Neural cell (in vitro differentiated cells): ENCODE results near the gene SLC9A3. TPM values are rescaled to one million over a fixed set of nuclear protein-coding genes. Genes with fewer than 3 reads are reported as not detected.

Source experiments
- H2AFZ ChIP-seq: fragments of 200-600, 300-800 bp; sonication (generic), shearing (Covaris generic); 2 replicates; pipeline ENCODE4 v1.6.0; 2014; ENCODE audit warnings: low read depth, mild to moderate bottlenecking, antibody characterized with exemption, low read length, moderate library complexity
- H3F3A ChIP-seq: fragments of 200-600 bp; shearing (Covaris generic); 2 replicates; pipeline ENCODE4 v1.6.1; 2016; ENCODE audit warnings: mild to moderate bottlenecking, moderate library complexity, mixed read lengths, antibody characterized with exemption, low read length; ENCODE audit not compliant: insufficient read depth, poor library complexity, severe bottlenecking
- H3K27ac ChIP-seq: fragments of 200-600, 300-800 bp; sonication (generic), shearing (Covaris generic); 2 replicates; pipeline ENCODE4 v1.5.1; 2014; ENCODE audit warnings: mild to moderate bottlenecking, low read length, moderate library complexity
- H3K27me3 ChIP-seq: fragments of 300-800, 200-600 bp; sonication (generic), shearing (Covaris generic); 2 replicates; pipeline ENCODE4 v1.6.0; 2014; ENCODE audit warnings: mild to moderate bottlenecking, low read depth, low read length, moderate library complexity; ENCODE audit not compliant: insufficient read depth
- H3K36me3 ChIP-seq: fragments of 300-800, 200-600 bp; sonication (generic), shearing (Covaris generic); 2 replicates; pipeline ENCODE4 v1.5.1; 2014; ENCODE audit warnings: mild to moderate bottlenecking, antibody characterized with exemption, low read length, moderate library complexity; ENCODE audit not compliant: insufficient read depth
- H3K4me2 ChIP-seq: fragments of 300-800, 200-600 bp; sonication (generic), shearing (Covaris generic); 2 replicates; pipeline ENCODE4 v1.6.0; 2014; ENCODE audit warnings: mild to moderate bottlenecking, low read length
- H3K4me3 ChIP-seq: fragments of 300-800, 200-600 bp; sonication (generic), shearing (Covaris generic); 2 replicates; pipeline ENCODE4 v1.5.1; 2014; ENCODE audit warnings: mild to moderate bottlenecking, low read length, moderate library complexity
- H3K79me2 ChIP-seq: fragments of 200-600 bp; shearing (Covaris generic); replicated peaks from 2 replicates; pipeline ENCODE4 v1.6.0; 2014; ENCODE audit warnings: mild to moderate bottlenecking, low read length, moderate library complexity; ENCODE audit not compliant: insufficient read depth
- H3K9ac ChIP-seq: fragments of 300-800, 200-600 bp; sonication (generic), shearing (Covaris generic); 2 replicates; pipeline ENCODE4 v1.6.1; 2016; ENCODE audit warnings: mild to moderate bottlenecking, low read length, mixed read lengths
- H3K9me2 ChIP-seq: fragments of 200-600 bp; shearing (Covaris generic); 2 replicates; pipeline ENCODE4 v1.6.1; 2016; ENCODE audit warnings: mild to moderate bottlenecking, low read length, mixed read lengths; ENCODE audit not compliant: insufficient read depth
- H3K9me3 ChIP-seq: fragments of 200-600, 300-800 bp; sonication (generic), shearing (Covaris generic); 2 replicates; pipeline ENCODE4 v1.6.1; 2016; ENCODE audit warnings: mild to moderate bottlenecking, mixed run types, low read length, moderate library complexity, mixed read lengths
- H4K20me1 ChIP-seq: fragments of 200-600 bp; shearing (Covaris generic); 2 replicates; pipeline ENCODE4 v1.6.1; 2016; ENCODE audit warnings: mild to moderate bottlenecking, mixed run types; ENCODE audit not compliant: insufficient read depth
- CTCF ChIP-seq: fragments of 450-650 bp; IDR thresholded peaks from 2 replicates; pipeline ENCODE4 v1.5.1; 2014; ENCODE audit warnings: antibody characterized with exemption, mild to moderate bottlenecking, moderate library complexity; ENCODE audit not compliant: poor library complexity, severe bottlenecking
- EP300 ChIP-seq: fragments of 450-650 bp; conservative IDR thresholded peaks from 2 replicates; pipeline ENCODE4 v1.6.1; 2014; ENCODE audit warnings: antibody characterized with exemption, mild to moderate bottlenecking, moderate library complexity; ENCODE audit not compliant: poor library complexity, severe bottlenecking
- EZH2 ChIP-seq: fragments of 200-600, 300-800 bp; shearing (Covaris generic), sonication (generic); IDR thresholded peaks from 2 replicates; pipeline ENCODE4 v1.6.1; 2014; ENCODE audit warnings: antibody characterized with exemption, low read length, borderline replicate concordance, mild to moderate bottlenecking; ENCODE audit not compliant: insufficient read depth, poor library complexity, severe bottlenecking
- MXI1 ChIP-seq: fragments of 450-650 bp; conservative IDR thresholded peaks from 2 replicates; pipeline ENCODE4 v1.6.1; 2014; ENCODE audit warnings: antibody characterized with exemption, mild to moderate bottlenecking; ENCODE audit not compliant: poor library complexity, severe bottlenecking
- POLR2AphosphoS5 ChIP-seq: IDR thresholded peaks from 2 replicates; pipeline ENCODE4 v1.6.1; 2012
- RAD21 ChIP-seq: fragments of 450-650 bp; conservative IDR thresholded peaks from 2 replicates; pipeline ENCODE4 v1.6.1; 2014; ENCODE audit warnings: antibody characterized with exemption, mild to moderate bottlenecking, moderate library complexity
- REST ChIP-seq: IDR thresholded peaks from 2 replicates; pipeline ENCODE4 v1.6.1; 2012; ENCODE audit warnings: borderline replicate concordance
- SMC3 ChIP-seq: fragments of 450-650 bp; conservative IDR thresholded peaks from 2 replicates; pipeline ENCODE4 v1.6.1; 2014; ENCODE audit warnings: antibody characterized with exemption, mild to moderate bottlenecking, moderate library complexity; ENCODE audit not compliant: poor library complexity
- TAF1 ChIP-seq: IDR thresholded peaks from 2 replicates; pipeline ENCODE4 v1.6.1; 2012; ENCODE audit warnings: low read depth
- polyA plus RNA-seq: library from polyadenylated mRNA; depleted of rRNA; stranded (reverse); fragments of >200 nt; gene quantifications from 2 replicates; pipeline ENCODE4 v1.2.3, GENCODE V29; 2014

SLC9A3 gene
- polyA plus RNA-seq, 1 donor from 2014 or later, result 4.0 TPM

DNA sequence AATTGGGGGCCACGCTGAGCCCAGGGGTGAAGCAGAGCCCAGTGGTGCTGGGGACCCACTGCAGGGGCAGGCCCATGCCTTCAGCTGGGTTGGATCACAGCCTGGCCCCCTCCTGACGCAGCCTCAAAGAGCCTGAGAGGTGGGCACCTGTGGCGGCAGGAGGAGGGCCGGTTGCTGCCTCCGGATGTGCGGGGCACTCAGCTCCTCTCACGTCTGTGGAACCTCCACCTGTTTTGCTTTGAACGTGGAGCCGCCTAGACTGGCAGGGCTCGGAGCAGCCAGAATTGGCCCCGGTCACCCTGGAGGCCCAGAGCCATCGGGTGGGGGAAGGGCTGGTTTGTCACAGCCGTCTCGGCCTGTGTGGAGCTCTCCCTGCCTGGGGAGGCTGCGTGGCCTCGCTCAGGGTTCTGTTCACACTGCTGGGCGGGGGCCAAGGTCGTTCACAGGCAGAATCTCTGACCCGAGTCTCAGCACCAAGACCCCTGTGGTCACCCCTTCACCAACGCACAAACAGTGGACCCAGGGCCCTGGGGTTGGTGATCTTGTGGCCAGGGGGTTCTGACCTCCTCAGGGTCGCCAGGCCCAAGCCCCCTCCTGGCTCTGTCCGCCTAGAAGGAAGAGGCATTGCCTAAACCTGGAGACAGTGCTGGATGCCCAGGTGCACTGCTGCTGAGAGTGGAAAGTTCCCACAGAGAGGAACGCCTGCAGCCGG is 9.2 kb upstream of the SLC9A3 start:
- H3F3A ChIP-seq, result no peaks in the 10 kb centered on the region

More for the DNA sequence above, 9.2 kb upstream of the SLC9A3 start:
- H3K27me3 ChIP-seq, result peaks cover 27% of the 10 kb centered on the region
- no peaks in the 10 kb centered on the region for H3K79me2 ChIP-seq
- no peaks in the 10 kb centered on the region for H3K9me2 ChIP-seq
- H3K27ac ChIP-seq, result no peak overlapping the region
- TF ChIP-seq CTCF (no peak), EP300 (no peak), MXI1 (no peak), EZH2 (no peak), TAF1 (no peak), SMC3 (no peak), REST (no peak), RAD21 (no peak), POLR2AphosphoS5 (no peak)
- no peak overlapping the region for H2AFZ ChIP-seq
- H3K9me3 ChIP-seq, result no peaks in the 10 kb centered on the region
- no peak overlapping the region for H3K9ac ChIP-seq
- no peak overlapping the region for H3K4me2 ChIP-seq
- no peak overlapping the region for H3K4me3 ChIP-seq
- H3K36me3 ChIP-seq, result no peaks in the 10 kb centered on the region
- no peaks in the 10 kb centered on the region for H4K20me1 ChIP-seq
